Panc1 (cell line): ENCODE data around the gene DCK. TPM values are rescaled to one million over a fixed set of nuclear protein-coding genes. Genes with fewer than 3 reads are reported as not detected.

Source experiments
- ATAC-seq: fragments of 200-7000 bp; cut with Tn5 transposase; 2 replicates; pipeline ENCODE4 v1.9.1; 2020; ENCODE audit warnings: mild to moderate bottlenecking, moderate library complexity
- BruUV-seq: library from RNA; stranded (reverse); fragments of 400-500 nt; replicated peaks from 2 replicates; lab custom pipeline; 2021; lab: Mats Ljungman, UMichigan
- CTCF ChIA-PET: fragments of 300-600 bp; sonication (Branson Sonifier 250); formaldehyde crosslinking; loops from one replicate; lab custom pipeline; 2022; ENCODE audit warnings: antibody characterized with exemption; lab: Charles Lee
- POLR2A ChIA-PET: fragments of 300-600 bp; sonication (Branson Sonifier 250); formaldehyde crosslinking; loops from one replicate; lab custom pipeline; 2022; ENCODE audit warnings: antibody characterized with exemption; lab: Charles Lee
- DNase-seq: peaks from one replicate; pipeline ENCODE4 v3.0.0-alpha.2; 2010; ENCODE audit warnings: low read depth, low spot score
- H3K27ac ChIP-seq: 2 replicates; pipeline ENCODE4 v1.5.1; 2011; ENCODE audit warnings: mild to moderate bottlenecking, low read length, inconsistent platforms
- H3K27me3 ChIP-seq: fragments of 200-500 bp; sonication (Bioruptor generic); 2 replicates; pipeline ENCODE4 v1.6.0; 2014; ENCODE audit warnings: low read length, inconsistent platforms; ENCODE audit not compliant: control insufficient read depth, insufficient read depth
- H3K36me3 ChIP-seq: fragments of 200-500 bp; sonication (Bioruptor generic); 2 replicates; pipeline ENCODE4 v1.5.1; 2014; ENCODE audit warnings: inconsistent platforms, mild to moderate bottlenecking, low read length, moderate library complexity; ENCODE audit not compliant: control insufficient read depth, insufficient read depth
- H3K4me1 ChIP-seq: 2 replicates; pipeline ENCODE4 v1.5.1; 2011; ENCODE audit warnings: inconsistent platforms, mild to moderate bottlenecking, low read length, moderate library complexity; ENCODE audit not compliant: control insufficient read depth, insufficient read depth
- H3K4me3 ChIP-seq, 2 experiments: 2 replicates each; pipeline ENCODE4 v1.5.1; 2011 to 2012; ENCODE audit warnings: low read depth in 2 of 2, low read length in 2 of 2, mild to moderate bottlenecking in 2 of 2, inconsistent platforms in 1 of 2, moderate library complexity in 1 of 2
- H3K9me3 ChIP-seq: fragments of 200-500 bp; sonication (Bioruptor generic); 2 replicates; pipeline ENCODE4 v1.5.1; 2014; ENCODE audit warnings: low read depth, mild to moderate bottlenecking, inconsistent platforms, low read length, moderate library complexity; ENCODE audit not compliant: control insufficient read depth, insufficient read depth
- CTCF ChIP-seq: fragments of 450-650 bp; IDR thresholded peaks from 2 replicates; pipeline ENCODE4 v1.5.1; 2017; ENCODE audit warnings: mild to moderate bottlenecking
- POLR2AphosphoS5 ChIP-seq: IDR thresholded peaks from 2 replicates; pipeline ENCODE4 v1.6.1; 2012; ENCODE audit warnings: mild to moderate bottlenecking, low read depth, low read length, moderate library complexity
- SIN3A ChIP-seq: IDR thresholded peaks from 2 replicates; pipeline ENCODE4 v1.6.1; 2012; ENCODE audit warnings: low read depth, mild to moderate bottlenecking, low read length, moderate library complexity, borderline replicate concordance; ENCODE audit not compliant: insufficient read depth
- TCF7L2 ChIP-seq: IDR thresholded peaks from 2 replicates; pipeline ENCODE4 v1.6.1; 2011; ENCODE audit warnings: mild to moderate bottlenecking, low read depth, low read length, inconsistent platforms
- in situ Hi-C: cut with HindIII; loops from 2 replicates; pipeline ENCODE4 v1.10.0; 2016; ENCODE audit warnings: low sequenced_read_pairs, low pct_unique_long_range_greater_than_20kb
- intact Hi-C: fragments of 100-400 bp; cut with micrococcal nuclease; formaldehyde crosslinking; loops from one replicate; pipeline ENCODE4 v1.10.0; 2022; ENCODE audit not compliant: unreplicated experiment
- total RNA-seq: library from RNA; stranded (reverse); gene quantifications from one replicate; pipeline ENCODE4 v1.2.1, GENCODE V29; 2021; ENCODE audit not compliant: unreplicated experiment
- TF ChIP-seq, protein P1 (sequence below), 2 experiments: IDR thresholded peaks; 2 replicates each; pipeline ENCODE4 v1.6.1; 2011 to 2012; ENCODE audit warnings: low read depth in 2 of 2, control low read depth in 1 of 2, low read length in 1 of 2, mild to moderate bottlenecking in 1 of 2, moderate library complexity in 1 of 2; ENCODE audit not compliant: insufficient read depth in 1 of 2

Gene DCK
- total RNA-seq, 1 experiment from 2014 or later: 17.6 TPM

- no peak for TF ChIP-seq SIN3A
- TF ChIP-seq TCF7L2: no peak
- no peak for TF ChIP-seq CTCF
- TF ChIP-seq, protein P1, sequence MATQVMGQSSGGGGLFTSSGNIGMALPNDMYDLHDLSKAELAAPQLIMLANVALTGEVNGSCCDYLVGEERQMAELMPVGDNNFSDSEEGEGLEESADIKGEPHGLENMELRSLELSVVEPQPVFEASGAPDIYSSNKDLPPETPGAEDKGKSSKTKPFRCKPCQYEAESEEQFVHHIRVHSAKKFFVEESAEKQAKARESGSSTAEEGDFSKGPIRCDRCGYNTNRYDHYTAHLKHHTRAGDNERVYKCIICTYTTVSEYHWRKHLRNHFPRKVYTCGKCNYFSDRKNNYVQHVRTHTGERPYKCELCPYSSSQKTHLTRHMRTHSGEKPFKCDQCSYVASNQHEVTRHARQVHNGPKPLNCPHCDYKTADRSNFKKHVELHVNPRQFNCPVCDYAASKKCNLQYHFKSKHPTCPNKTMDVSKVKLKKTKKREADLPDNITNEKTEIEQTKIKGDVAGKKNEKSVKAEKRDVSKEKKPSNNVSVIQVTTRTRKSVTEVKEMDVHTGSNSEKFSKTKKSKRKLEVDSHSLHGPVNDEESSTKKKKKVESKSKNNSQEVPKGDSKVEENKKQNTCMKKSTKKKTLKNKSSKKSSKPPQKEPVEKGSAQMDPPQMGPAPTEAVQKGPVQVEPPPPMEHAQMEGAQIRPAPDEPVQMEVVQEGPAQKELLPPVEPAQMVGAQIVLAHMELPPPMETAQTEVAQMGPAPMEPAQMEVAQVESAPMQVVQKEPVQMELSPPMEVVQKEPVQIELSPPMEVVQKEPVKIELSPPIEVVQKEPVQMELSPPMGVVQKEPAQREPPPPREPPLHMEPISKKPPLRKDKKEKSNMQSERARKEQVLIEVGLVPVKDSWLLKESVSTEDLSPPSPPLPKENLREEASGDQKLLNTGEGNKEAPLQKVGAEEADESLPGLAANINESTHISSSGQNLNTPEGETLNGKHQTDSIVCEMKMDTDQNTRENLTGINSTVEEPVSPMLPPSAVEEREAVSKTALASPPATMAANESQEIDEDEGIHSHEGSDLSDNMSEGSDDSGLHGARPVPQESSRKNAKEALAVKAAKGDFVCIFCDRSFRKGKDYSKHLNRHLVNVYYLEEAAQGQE (IDR thresholded peaks at IDR 0.05; ENCODE audit: insufficient read depth in 1 of 2, low read depth in 2 of 2, low read length in 1 of 2): no peak
- no peak for TF ChIP-seq POLR2AphosphoS5
- Histone ChIP-seq H3K9me3 (no peaks in the 10 kb centered on the region), H3K4me3 (no peak overlapping the region), H3K27ac (no peak overlapping the region), H3K27me3 (no peaks in the 10 kb centered on the region), H3K4me1 (no peaks in the 10 kb centered on the region), H3K36me3 (peaks cover 3% of the 10 kb centered on the region; the same call in 1 of the 2 replicates)
- BruUV-seq: no TSS peak
- in situ Hi-C loops (no loop called here), intact Hi-C loops (no loop called here)
- POLR2A ChIA-PET: no interaction called here
- CTCF ChIA-PET: no interaction called here
- DNase-seq (no peak), ATAC-seq (no peak)
Observed at GRCh38 chr4:71062436-71062835, 69.0 kb downstream of the DCK start.

- H3K4me1 ChIP-seq: no peaks in the 10 kb centered on the region
- DNase-seq (no peak), ATAC-seq (no peak)
- H3K36me3 ChIP-seq: peaks cover 3% of the 10 kb centered on the region; the same call in 1 of the 2 replicates
- intact Hi-C loops (no loop called here), in situ Hi-C loops (no loop called here)
- BruUV-seq: no TSS peak
- no peaks in the 10 kb centered on the region for H3K27me3 ChIP-seq
- POLR2A ChIA-PET: no interaction called here
- CTCF ChIA-PET: no interaction called here
- H3K27ac ChIP-seq: no peak overlapping the region
- no peak overlapping the region for H3K4me3 ChIP-seq
- no peak for TF ChIP-seq POLR2AphosphoS5
- no peak for TF ChIP-seq SIN3A
- TF ChIP-seq TCF7L2: no peak
- TF ChIP-seq, protein P1 (IDR thresholded peaks at IDR 0.05; ENCODE audit: insufficient read depth in 1 of 2, low read depth in 2 of 2, low read length in 1 of 2): no peak
- TF ChIP-seq CTCF: no peak
- no peaks in the 10 kb centered on the region for H3K9me3 ChIP-seq
Observed at GRCh38 chr4:71063711-71064110, 70.3 kb downstream of the DCK start.
